ENCODE results near the gene CTSD.

- TF ChIP-seq ZBTB21 (CRISPR knock-in tag; IDR thresholded peaks at IDR 0.05; ENCODE audit: borderline replicate concordance) (no peak), FOXP4 (CRISPR knock-in tag; IDR thresholded peaks at IDR 0.05) (no peak), MAX (CRISPR knock-in tag; IDR thresholded peaks at IDR 0.05) (no peak), CREB1 (CRISPR knock-in tag; IDR thresholded peaks at IDR 0.05) (no peak), FOXJ3 (CRISPR knock-in tag; IDR thresholded peaks at IDR 0.05; ENCODE audit: borderline replicate concordance) (no peak), ATF3 (CRISPR knock-in tag; conservative IDR thresholded peaks at IDR 0.05) (no peak), KAT7 (CRISPR knock-in tag; IDR thresholded peaks at IDR 0.05; ENCODE audit: borderline replicate concordance) (no peak), SP1 (CRISPR knock-in tag; conservative IDR thresholded peaks at IDR 0.05) (no peak), USF1 (CRISPR knock-in tag; IDR thresholded peaks at IDR 0.05) (no peak)
- TF ChIP-seq, protein P1, sequence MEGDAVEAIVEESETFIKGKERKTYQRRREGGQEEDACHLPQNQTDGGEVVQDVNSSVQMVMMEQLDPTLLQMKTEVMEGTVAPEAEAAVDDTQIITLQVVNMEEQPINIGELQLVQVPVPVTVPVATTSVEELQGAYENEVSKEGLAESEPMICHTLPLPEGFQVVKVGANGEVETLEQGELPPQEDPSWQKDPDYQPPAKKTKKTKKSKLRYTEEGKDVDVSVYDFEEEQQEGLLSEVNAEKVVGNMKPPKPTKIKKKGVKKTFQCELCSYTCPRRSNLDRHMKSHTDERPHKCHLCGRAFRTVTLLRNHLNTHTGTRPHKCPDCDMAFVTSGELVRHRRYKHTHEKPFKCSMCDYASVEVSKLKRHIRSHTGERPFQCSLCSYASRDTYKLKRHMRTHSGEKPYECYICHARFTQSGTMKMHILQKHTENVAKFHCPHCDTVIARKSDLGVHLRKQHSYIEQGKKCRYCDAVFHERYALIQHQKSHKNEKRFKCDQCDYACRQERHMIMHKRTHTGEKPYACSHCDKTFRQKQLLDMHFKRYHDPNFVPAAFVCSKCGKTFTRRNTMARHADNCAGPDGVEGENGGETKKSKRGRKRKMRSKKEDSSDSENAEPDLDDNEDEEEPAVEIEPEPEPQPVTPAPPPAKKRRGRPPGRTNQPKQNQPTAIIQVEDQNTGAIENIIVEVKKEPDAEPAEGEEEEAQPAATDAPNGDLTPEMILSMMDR (IDR thresholded peaks at IDR 0.05), result no peak
- TF ChIP-seq, protein P2, sequence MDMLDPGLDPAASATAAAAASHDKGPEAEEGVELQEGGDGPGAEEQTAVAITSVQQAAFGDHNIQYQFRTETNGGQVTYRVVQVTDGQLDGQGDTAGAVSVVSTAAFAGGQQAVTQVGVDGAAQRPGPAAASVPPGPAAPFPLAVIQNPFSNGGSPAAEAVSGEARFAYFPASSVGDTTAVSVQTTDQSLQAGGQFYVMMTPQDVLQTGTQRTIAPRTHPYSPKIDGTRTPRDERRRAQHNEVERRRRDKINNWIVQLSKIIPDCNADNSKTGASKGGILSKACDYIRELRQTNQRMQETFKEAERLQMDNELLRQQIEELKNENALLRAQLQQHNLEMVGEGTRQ (CRISPR knock-in tag; IDR thresholded peaks at IDR 0.05), result no peak
- TF ChIP-seq, protein P3, sequence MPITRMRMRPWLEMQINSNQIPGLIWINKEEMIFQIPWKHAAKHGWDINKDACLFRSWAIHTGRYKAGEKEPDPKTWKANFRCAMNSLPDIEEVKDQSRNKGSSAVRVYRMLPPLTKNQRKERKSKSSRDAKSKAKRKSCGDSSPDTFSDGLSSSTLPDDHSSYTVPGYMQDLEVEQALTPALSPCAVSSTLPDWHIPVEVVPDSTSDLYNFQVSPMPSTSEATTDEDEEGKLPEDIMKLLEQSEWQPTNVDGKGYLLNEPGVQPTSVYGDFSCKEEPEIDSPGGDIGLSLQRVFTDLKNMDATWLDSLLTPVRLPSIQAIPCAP (CRISPR knock-in tag; IDR thresholded peaks at IDR 0.05), result no peak
- TF ChIP-seq, protein P4, sequence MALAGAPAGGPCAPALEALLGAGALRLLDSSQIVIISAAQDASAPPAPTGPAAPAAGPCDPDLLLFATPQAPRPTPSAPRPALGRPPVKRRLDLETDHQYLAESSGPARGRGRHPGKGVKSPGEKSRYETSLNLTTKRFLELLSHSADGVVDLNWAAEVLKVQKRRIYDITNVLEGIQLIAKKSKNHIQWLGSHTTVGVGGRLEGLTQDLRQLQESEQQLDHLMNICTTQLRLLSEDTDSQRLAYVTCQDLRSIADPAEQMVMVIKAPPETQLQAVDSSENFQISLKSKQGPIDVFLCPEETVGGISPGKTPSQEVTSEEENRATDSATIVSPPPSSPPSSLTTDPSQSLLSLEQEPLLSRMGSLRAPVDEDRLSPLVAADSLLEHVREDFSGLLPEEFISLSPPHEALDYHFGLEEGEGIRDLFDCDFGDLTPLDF (CRISPR knock-in tag; IDR thresholded peaks at IDR 0.05), result no peak
These were observed 24.2 kb downstream of the CTSD start for GRCh38 chr11:1739576-1739975.
